ENCODE measurements around the gene NCKAP5L.

Gene NCKAP5L

GRCh38 chr12:49854976-49855375 lies 26.8 kb upstream of the NCKAP5L start:
- Histone ChIP-seq H3K9me3 (replicated peaks in 1 of 2; ENCODE audit: control insufficient read depth in 2 of 2, insufficient read depth in 1 of 2, low read depth in 1 of 2, low read length in 2 of 2) (no peaks in the 10 kb centered on the region), H3K23ac (ENCODE audit: low read depth, low read length, poor library complexity) (no peak overlapping the region), H2AFZ (ENCODE audit: low read length) (no peak overlapping the region), H3K4me1 (ENCODE audit: control insufficient read depth in 2 of 2, insufficient read depth in 1 of 2, low read depth in 1 of 2, low read length in 2 of 2) (no peaks in the 10 kb centered on the region), H3K18ac (ENCODE audit: low read length) (no peak overlapping the region), H3K4me2 (ENCODE audit: insufficient read depth, low read length, poor library complexity, severe bottlenecking) (no peak overlapping the region), H3K79me1 (ENCODE audit: low read depth, low read length) (no peaks in the 10 kb centered on the region), H4K8ac (ENCODE audit: low read depth, low read length) (no peak overlapping the region), H3K27me3 (ENCODE audit: control insufficient read depth in 3 of 3, insufficient read depth in 3 of 3, low read depth in 1 of 3, low read length in 3 of 3) (peaks cover 0 to 24% (median 4%) of the 10 kb centered on the region in 3 experiments), H2BK5ac (ENCODE audit: low read length) (no peak overlapping the region), H2AK5ac (ENCODE audit: low read depth, low read length) (no peak overlapping the region), H4K91ac (ENCODE audit: low read depth, low read length, poor library complexity) (no peak overlapping the region), H3K36me3 (replicated peaks in 1 of 2; ENCODE audit: control insufficient read depth in 2 of 2, insufficient read depth in 2 of 2, low read length in 2 of 2) (no peaks in the 10 kb centered on the region), H3K4me3 (ENCODE audit: low read length in 2 of 2) (no peak overlapping the region), H3K4ac (ENCODE audit: low read length) (no peak overlapping the region), H3K14ac (ENCODE audit: low read length) (no peak overlapping the region), H2BK120ac (ENCODE audit: low read depth, low read length) (no peak overlapping the region), H3K27ac (replicated peaks; ENCODE audit: low read length) (no peak overlapping the region), H3K9ac (ENCODE audit: low read depth, low read length, poor library complexity) (no peak overlapping the region), H2BK15ac (ENCODE audit: low read length) (no peak overlapping the region), H2BK12ac (ENCODE audit: low read length) (no peak overlapping the region)
- DNase-seq (ENCODE audit: low spot score) = no peak
- WGBS, 2 donors (ENCODE audit: extremely low coverage in 2 of 2, insufficient read length in 2 of 2, insufficient replicate concordance in 1 of 2) = no CpG with 5 or more reads among the region's 4 CpGs

GRCh38 chr12:49853671-49854070 lies 25.5 kb upstream of the NCKAP5L start:
- Histone ChIP-seq H3K18ac (ENCODE audit: low read length) (no peak overlapping the region), H3K9ac (ENCODE audit: low read depth, low read length, poor library complexity) (no peak overlapping the region), H2BK15ac (ENCODE audit: low read length) (no peak overlapping the region), H4K8ac (ENCODE audit: low read depth, low read length) (no peak overlapping the region), H3K4me1 (ENCODE audit: control insufficient read depth in 2 of 2, insufficient read depth in 1 of 2, low read depth in 1 of 2, low read length in 2 of 2) (no peaks in the 10 kb centered on the region), H3K4me2 (ENCODE audit: insufficient read depth, low read length, poor library complexity, severe bottlenecking) (no peak overlapping the region), H3K4ac (ENCODE audit: low read length) (no peak overlapping the region), H3K27ac (replicated peaks; ENCODE audit: low read length) (no peak overlapping the region), H3K9me3 (replicated peaks in 1 of 2; ENCODE audit: control insufficient read depth in 2 of 2, insufficient read depth in 1 of 2, low read depth in 1 of 2, low read length in 2 of 2) (peaks cover 0 to 4% of the 10 kb centered on the region in 2 donors), H2AK5ac (ENCODE audit: low read depth, low read length) (no peak overlapping the region), H2AFZ (ENCODE audit: low read length) (no peak overlapping the region), H2BK120ac (ENCODE audit: low read depth, low read length) (no peak overlapping the region), H3K4me3 (ENCODE audit: low read length in 2 of 2) (no peak overlapping the region), H3K23ac (ENCODE audit: low read depth, low read length, poor library complexity) (no peak overlapping the region), H4K91ac (ENCODE audit: low read depth, low read length, poor library complexity) (no peak overlapping the region), H3K79me1 (ENCODE audit: low read depth, low read length) (no peaks in the 10 kb centered on the region), H2BK12ac (ENCODE audit: low read length) (no peak overlapping the region), H3K14ac (ENCODE audit: low read length) (peak overlapping the region; percentile 38), H3K27me3 (ENCODE audit: control insufficient read depth in 3 of 3, insufficient read depth in 3 of 3, low read depth in 1 of 3, low read length in 3 of 3) (peaks cover 0 to 32% (median 4%) of the 10 kb centered on the region in 3 experiments), H2BK5ac (ENCODE audit: low read length) (no peak overlapping the region), H3K36me3 (replicated peaks in 1 of 2; ENCODE audit: control insufficient read depth in 2 of 2, insufficient read depth in 2 of 2, low read length in 2 of 2) (no peaks in the 10 kb centered on the region)
- no CpG with 5 or more reads among the region's 2 CpGs for WGBS, 2 donors (ENCODE audit: extremely low coverage in 2 of 2, insufficient read length in 2 of 2, insufficient replicate concordance in 1 of 2)
- DNase-seq (ENCODE audit: low spot score) = no peak

- Histone ChIP-seq H4K8ac (ENCODE audit: low read depth, low read length) (no peak overlapping the region), H3K9me3 (replicated peaks in 1 of 2; ENCODE audit: control insufficient read depth in 2 of 2, insufficient read depth in 1 of 2, low read depth in 1 of 2, low read length in 2 of 2) (peaks cover 0 to 4% of the 10 kb centered on the region in 2 donors), H3K4me3 (ENCODE audit: low read length in 2 of 2) (no peak overlapping the region), H3K36me3 (replicated peaks in 1 of 2; ENCODE audit: control insufficient read depth in 2 of 2, insufficient read depth in 2 of 2, low read length in 2 of 2) (no peaks in the 10 kb centered on the region), H2BK12ac (ENCODE audit: low read length) (no peak overlapping the region), H3K14ac (ENCODE audit: low read length) (no peak overlapping the region), H3K27me3 (ENCODE audit: control insufficient read depth in 3 of 3, insufficient read depth in 3 of 3, low read depth in 1 of 3, low read length in 3 of 3) (peaks cover 0 to 37% (median 0%) of the 10 kb centered on the region in 3 experiments), H2AK5ac (ENCODE audit: low read depth, low read length) (no peak overlapping the region), H2BK120ac (ENCODE audit: low read depth, low read length) (no peak overlapping the region), H4K91ac (ENCODE audit: low read depth, low read length, poor library complexity) (no peak overlapping the region), H3K4me1 (ENCODE audit: control insufficient read depth in 2 of 2, insufficient read depth in 1 of 2, low read depth in 1 of 2, low read length in 2 of 2) (peaks cover 0 to 2% of the 10 kb centered on the region in 2 donors), H3K79me1 (ENCODE audit: low read depth, low read length) (no peaks in the 10 kb centered on the region), H3K4me2 (ENCODE audit: insufficient read depth, low read length, poor library complexity, severe bottlenecking) (no peak overlapping the region), H2BK5ac (ENCODE audit: low read length) (no peak overlapping the region), H3K23ac (ENCODE audit: low read depth, low read length, poor library complexity) (no peak overlapping the region), H3K27ac (replicated peaks; ENCODE audit: low read length) (no peak overlapping the region), H3K18ac (ENCODE audit: low read length) (no peak overlapping the region), H3K4ac (ENCODE audit: low read length) (no peak overlapping the region), H2BK15ac (ENCODE audit: low read length) (no peak overlapping the region), H2AFZ (ENCODE audit: low read length) (no peak overlapping the region), H3K9ac (ENCODE audit: low read depth, low read length, poor library complexity) (no peak overlapping the region)
- no peak for DNase-seq (ENCODE audit: low spot score)
- WGBS, 2 donors (ENCODE audit: extremely low coverage in 2 of 2, insufficient read length in 2 of 2, insufficient replicate concordance in 1 of 2) = no CpG with 5 or more reads among the region's 2 CpGs
These were observed 18.9 kb upstream of the NCKAP5L start for GRCh38 chr12:49847161-49847560.

GRCh38 chr12:49846032-49846431 lies 17.8 kb upstream of the NCKAP5L start:
- no peaks in the 10 kb centered on the region for H3K79me1 ChIP-seq (ENCODE audit: low read depth, low read length)
- no peak overlapping the region for H2BK5ac ChIP-seq (ENCODE audit: low read length)
- H3K4me3 ChIP-seq (ENCODE audit: low read length in 2 of 2) = no peak overlapping the region
- no peak for DNase-seq (ENCODE audit: low spot score)
- H2BK15ac ChIP-seq (ENCODE audit: low read length) = no peak overlapping the region
- H3K18ac ChIP-seq (ENCODE audit: low read length) = no peak overlapping the region
- H3K27me3 ChIP-seq (ENCODE audit: control insufficient read depth in 3 of 3, insufficient read depth in 3 of 3, low read depth in 1 of 3, low read length in 3 of 3) = peaks cover 0 to 26% (median 0%) of the 10 kb centered on the region in 3 experiments
- H2BK120ac ChIP-seq (ENCODE audit: low read depth, low read length) = no peak overlapping the region
- no peak overlapping the region for H3K4me2 ChIP-seq (ENCODE audit: insufficient read depth, low read length, poor library complexity, severe bottlenecking)
- H4K8ac ChIP-seq (ENCODE audit: low read depth, low read length) = no peak overlapping the region
- no peak overlapping the region for H3K27ac ChIP-seq (replicated peaks; ENCODE audit: low read length)
- no peak overlapping the region for H4K91ac ChIP-seq (ENCODE audit: low read depth, low read length, poor library complexity)
- no peak overlapping the region for H3K23ac ChIP-seq (ENCODE audit: low read depth, low read length, poor library complexity)
- H3K4ac ChIP-seq (ENCODE audit: low read length) = no peak overlapping the region
- H2BK12ac ChIP-seq (ENCODE audit: low read length) = no peak overlapping the region
- no peak overlapping the region for H2AFZ ChIP-seq (ENCODE audit: low read length)
- peaks cover 0 to 4% of the 10 kb centered on the region in 2 donors for H3K9me3 ChIP-seq (replicated peaks in 1 of 2; ENCODE audit: control insufficient read depth in 2 of 2, insufficient read depth in 1 of 2, low read depth in 1 of 2, low read length in 2 of 2)
- no peak overlapping the region for H3K14ac ChIP-seq (ENCODE audit: low read length)
- no peaks in the 10 kb centered on the region for H3K36me3 ChIP-seq (replicated peaks in 1 of 2; ENCODE audit: control insufficient read depth in 2 of 2, insufficient read depth in 2 of 2, low read length in 2 of 2)
- WGBS, 2 donors (ENCODE audit: extremely low coverage in 2 of 2, insufficient read length in 2 of 2, insufficient replicate concordance in 1 of 2) = no CpG with 5 or more reads among the region's 2 CpGs
- no peak overlapping the region for H2AK5ac ChIP-seq (ENCODE audit: low read depth, low read length)
- H3K9ac ChIP-seq (ENCODE audit: low read depth, low read length, poor library complexity) = no peak overlapping the region
- peaks cover 4 to 5% of the 10 kb centered on the region in 2 donors for H3K4me1 ChIP-seq (ENCODE audit: control insufficient read depth in 2 of 2, insufficient read depth in 1 of 2, low read depth in 1 of 2, low read length in 2 of 2)
